Ectodermal cell (in vitro differentiated cells): ENCODE results near the gene CORO6.

Experiments
- H3K27ac ChIP-seq: 2 replicates; pipeline ENCODE4 v1.7.0; 2013; ENCODE audit warnings: mild to moderate bottlenecking, low read depth, low read length; ENCODE audit not compliant: insufficient read depth, poor library complexity, severe bottlenecking
- H3K27me3 ChIP-seq: 2 replicates; pipeline ENCODE4 v1.7.0; 2013; ENCODE audit warnings: mild to moderate bottlenecking, low read length; ENCODE audit not compliant: insufficient read depth, control insufficient read depth, poor library complexity, severe bottlenecking
- H3K36me3 ChIP-seq: one replicate; pipeline ENCODE4 v1.7.0; 2013; ENCODE audit warnings: low read length; ENCODE audit not compliant: control insufficient read depth, insufficient read depth
- H3K4me1 ChIP-seq: one replicate; pipeline ENCODE4 v1.7.0; 2013; ENCODE audit warnings: low read length; ENCODE audit not compliant: control insufficient read depth, insufficient read depth
- H3K4me3 ChIP-seq: 2 replicates; pipeline ENCODE4 v1.7.0; 2013; ENCODE audit warnings: low read depth, low read length, control low read depth; ENCODE audit not compliant: insufficient read depth
- H3K9me3 ChIP-seq: 2 replicates; pipeline ENCODE4 v1.7.0; 2013; ENCODE audit warnings: mild to moderate bottlenecking, low read length, moderate library complexity; ENCODE audit not compliant: control insufficient read depth
- WGBS, 2 experiments: methylation state at CpG; one replicate each; pipeline ENCODE4 v1.1.7; 2013; ENCODE audit warnings: missing lambda C conversion rate in 2 of 2; 5-methylcytosine and 5-hydroxymethylcytosine counted together

CORO6 gene

GRCh38 chr17:29640413-29640812 lies 17.7 kb upstream of the CORO6 start:
- Histone ChIP-seq H3K4me1 (peaks cover 4% of the 10 kb centered on the region), H3K4me3 (no peak overlapping the region), H3K27me3 (no peaks in the 10 kb centered on the region), H3K36me3 (no peaks in the 10 kb centered on the region), H3K9me3 (no peaks in the 10 kb centered on the region), H3K27ac (no peak overlapping the region)
- WGBS, 2 experiments: 36 to 39% methylated on average over 2 of the region's 2 CpGs

GRCh38 chr17:29633886-29634285 lies 11.2 kb upstream of the CORO6 start:
- H3K4me1 ChIP-seq: peaks cover 10% of the 10 kb centered on the region
- no peaks in the 10 kb centered on the region for H3K27me3 ChIP-seq
- peaks cover 4% of the 10 kb centered on the region for H3K36me3 ChIP-seq
- no peaks in the 10 kb centered on the region for H3K9me3 ChIP-seq
- 48 to 49% methylated on average over 3 of the region's 3 CpGs for WGBS, 2 experiments
- H3K27ac ChIP-seq: no peak overlapping the region
- no peak overlapping the region for H3K4me3 ChIP-seq

- Histone ChIP-seq H3K4me1 (peaks cover 10% of the 10 kb centered on the region), H3K4me3 (no peak overlapping the region), H3K27ac (no peak overlapping the region), H3K36me3 (peaks cover 4% of the 10 kb centered on the region), H3K27me3 (no peaks in the 10 kb centered on the region), H3K9me3 (no peaks in the 10 kb centered on the region)
- 84 to 93% methylated on average over 6 of the region's 6 CpGs for WGBS, 2 experiments
These were observed 8.0 kb upstream of the CORO6 start for GRCh38 chr17:29630630-29631193.

- 87 to 89% methylated on average over 2 of the region's 2 CpGs for WGBS, 2 experiments
- Histone ChIP-seq H3K27ac (no peak overlapping the region), H3K4me3 (no peak overlapping the region), H3K9me3 (no peaks in the 10 kb centered on the region), H3K27me3 (no peaks in the 10 kb centered on the region), H3K4me1 (peaks cover 10% of the 10 kb centered on the region), H3K36me3 (peaks cover 4% of the 10 kb centered on the region)
These were observed 7.1 kb upstream of the CORO6 start for GRCh38 chr17:29629839-29630238.

GRCh38 chr17:29628644-29629043 lies 5.9 kb upstream of the CORO6 start:
- 81 to 87% methylated on average over 2 of the region's 2 CpGs for WGBS, 2 experiments
- Histone ChIP-seq H3K4me3 (no peak overlapping the region), H3K4me1 (peaks cover 4% of the 10 kb centered on the region), H3K27me3 (peaks cover 4% of the 10 kb centered on the region), H3K9me3 (no peaks in the 10 kb centered on the region), H3K27ac (no peak overlapping the region), H3K36me3 (peaks cover 4% of the 10 kb centered on the region)

- H3K4me1 ChIP-seq: no peaks in the 10 kb centered on the region
These were observed 5.2 kb upstream of the CORO6 start for GRCh38 chr17:29627951-29628350.

GRCh38 chr17:29625037-29625750 lies 2.5 kb upstream of the CORO6 start:
- H3K4me1 ChIP-seq: peaks cover 2% of the 10 kb centered on the region
- H3K9me3 ChIP-seq: no peaks in the 10 kb centered on the region
- H3K27ac ChIP-seq: no peak overlapping the region
- peaks cover 33% of the 10 kb centered on the region for H3K27me3 ChIP-seq
- no peaks in the 10 kb centered on the region for H3K36me3 ChIP-seq
- no peak overlapping the region for H3K4me3 ChIP-seq
- WGBS, 2 experiments: 78 to 81% methylated on average over 8 of the region's 8 CpGs

More at GRCh38 chr17:29627951-29628350, 5.2 kb upstream of the CORO6 start:
- WGBS, 2 experiments: 94 to 100% methylated on average over 1 of the region's 1 CpG
- Histone ChIP-seq H3K9me3 (no peaks in the 10 kb centered on the region), H3K36me3 (peaks cover 4% of the 10 kb centered on the region), H3K4me3 (no peak overlapping the region), H3K27ac (no peak overlapping the region), H3K27me3 (peaks cover 11% of the 10 kb centered on the region)

GRCh38 chr17:29624586-29624985 lies 1.9 kb upstream of the CORO6 start:
- Histone ChIP-seq H3K36me3 (no peaks in the 10 kb centered on the region), H3K4me1 (peaks cover 3% of the 10 kb centered on the region), H3K27me3 (peaks cover 33% of the 10 kb centered on the region), H3K27ac (no peak overlapping the region), H3K9me3 (no peaks in the 10 kb centered on the region), H3K4me3 (no peak overlapping the region)
- WGBS, 2 experiments: 89 to 96% methylated on average over 3 to 4 of the region's 4 CpGs

- Histone ChIP-seq H3K36me3 (no peaks in the 10 kb centered on the region), H3K27me3 (peaks cover 45% of the 10 kb centered on the region), H3K9me3 (no peaks in the 10 kb centered on the region), H3K4me1 (peaks cover 3% of the 10 kb centered on the region), H3K27ac (no peak overlapping the region), H3K4me3 (peak overlapping the region; percentile 58)
- 26 to 33% methylated on average over 4 of the region's 4 CpGs for WGBS, 2 experiments
These were observed 553 bp upstream of the CORO6 start for GRCh38 chr17:29623283-29623647.

GRCh38 chr17:29621751-29622194 lies 939 bp downstream of the CORO6 start:
- no peak overlapping the region for H3K27ac ChIP-seq
- no peaks in the 10 kb centered on the region for H3K36me3 ChIP-seq
- no peaks in the 10 kb centered on the region for H3K9me3 ChIP-seq
- peaks cover 60% of the 10 kb centered on the region for H3K27me3 ChIP-seq
- 71 to 72% methylated on average over 8 of the region's 8 CpGs for WGBS, 2 experiments
- no peak overlapping the region for H3K4me3 ChIP-seq
- H3K4me1 ChIP-seq: peaks cover 12% of the 10 kb centered on the region
